Nephron progenitor cell (in vitro differentiated cells): Measurements from ENCODE around the gene SMAD4.
A peak's percentile ranks its signal among the peaks of the same experiment; 100 is the strongest.

Source experiments
- DNase-seq: peaks from one replicate; pipeline ENCODE4 v3.0.0; 2021
- H3K27ac Mint-ChIP-seq: 2 replicates; pipeline ENCODE4 v1.8.0; 2021; ENCODE audit warnings: mild to moderate bottlenecking, moderate library complexity, mixed read lengths
- H3K27me3 Mint-ChIP-seq: 2 replicates; pipeline ENCODE4 v1.8.0; 2021; ENCODE audit warnings: mild to moderate bottlenecking, low read depth, mixed read lengths; ENCODE audit not compliant: poor library complexity
- H3K36me3 Mint-ChIP-seq: 2 replicates; pipeline ENCODE4 v1.8.0; 2021; ENCODE audit warnings: low read depth, mixed read lengths
- H3K4me1 Mint-ChIP-seq: 2 replicates; pipeline ENCODE4 v1.8.0; 2021; ENCODE audit warnings: mixed read lengths
- H3K4me3 Mint-ChIP-seq: 2 replicates; pipeline ENCODE4 v1.8.0; 2021; ENCODE audit warnings: mild to moderate bottlenecking, moderate library complexity, mixed read lengths
- H3K9me3 Mint-ChIP-seq: 2 replicates; pipeline ENCODE4 v1.8.0; 2021; ENCODE audit warnings: mild to moderate bottlenecking, moderate library complexity, mixed read lengths
- TF ChIP-seq, protein P1 (sequence below): fragments of 200-600 bp; sonication (generic); IDR thresholded peaks from 2 replicates; pipeline ENCODE4 v1.5.0; 2021; ENCODE audit warnings: antibody characterized with exemption

Gene SMAD4

DNA sequence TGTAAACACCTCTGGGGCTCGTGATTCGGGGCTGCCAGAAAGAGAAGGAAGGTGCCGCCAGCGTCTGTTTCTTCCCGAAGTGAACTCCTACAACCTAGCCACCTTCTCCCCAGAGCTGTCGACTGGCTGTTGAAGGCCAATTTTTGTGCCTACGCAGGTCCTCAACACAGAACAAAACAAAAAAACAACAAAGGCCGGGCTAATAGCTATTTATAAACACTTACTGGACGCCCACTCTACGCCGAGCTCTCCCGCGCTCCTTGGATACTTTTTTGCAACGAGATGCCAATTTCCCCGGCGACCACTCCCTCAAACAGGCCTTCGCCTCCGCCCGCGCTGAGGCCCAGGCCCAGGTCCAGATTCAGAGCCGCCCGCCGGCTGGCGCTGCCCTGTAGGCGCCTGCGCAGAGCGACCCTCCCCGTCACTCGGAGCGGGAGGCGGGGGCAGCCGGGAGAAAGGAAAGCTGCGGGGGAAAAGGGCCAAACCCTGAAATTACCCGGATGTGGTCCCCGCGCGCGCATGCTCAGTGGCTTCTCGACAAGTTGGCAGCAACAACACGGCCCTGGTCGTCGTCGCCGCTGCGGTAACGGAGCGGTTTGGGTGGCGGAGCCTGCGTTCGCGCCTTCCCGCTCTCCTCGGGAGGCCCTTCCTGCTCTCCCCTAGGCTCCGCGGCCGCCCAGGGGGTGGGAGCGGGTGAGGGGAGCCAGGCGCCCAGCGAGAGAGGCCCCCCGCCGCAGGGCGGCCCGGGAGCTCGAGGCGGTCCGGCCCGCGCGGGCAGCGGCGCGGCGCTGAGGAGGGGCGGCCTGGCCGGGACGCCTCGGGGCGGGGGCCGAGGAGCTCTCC, at the start of gene SMAD4:
TSS of gene SMAD4 (plus strand) at position 520 of the 843 bp plus-strand sequence. CDS start 16,834 bp downstream, outside the sequence.
- H3K36me3 Mint-ChIP-seq = peaks cover 23% of the 10 kb centered on the region
- TF ChIP-seq, protein P1, sequence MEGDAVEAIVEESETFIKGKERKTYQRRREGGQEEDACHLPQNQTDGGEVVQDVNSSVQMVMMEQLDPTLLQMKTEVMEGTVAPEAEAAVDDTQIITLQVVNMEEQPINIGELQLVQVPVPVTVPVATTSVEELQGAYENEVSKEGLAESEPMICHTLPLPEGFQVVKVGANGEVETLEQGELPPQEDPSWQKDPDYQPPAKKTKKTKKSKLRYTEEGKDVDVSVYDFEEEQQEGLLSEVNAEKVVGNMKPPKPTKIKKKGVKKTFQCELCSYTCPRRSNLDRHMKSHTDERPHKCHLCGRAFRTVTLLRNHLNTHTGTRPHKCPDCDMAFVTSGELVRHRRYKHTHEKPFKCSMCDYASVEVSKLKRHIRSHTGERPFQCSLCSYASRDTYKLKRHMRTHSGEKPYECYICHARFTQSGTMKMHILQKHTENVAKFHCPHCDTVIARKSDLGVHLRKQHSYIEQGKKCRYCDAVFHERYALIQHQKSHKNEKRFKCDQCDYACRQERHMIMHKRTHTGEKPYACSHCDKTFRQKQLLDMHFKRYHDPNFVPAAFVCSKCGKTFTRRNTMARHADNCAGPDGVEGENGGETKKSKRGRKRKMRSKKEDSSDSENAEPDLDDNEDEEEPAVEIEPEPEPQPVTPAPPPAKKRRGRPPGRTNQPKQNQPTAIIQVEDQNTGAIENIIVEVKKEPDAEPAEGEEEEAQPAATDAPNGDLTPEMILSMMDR = no peak
- peak within 1 kb of the TSS; percentile 96 for H3K4me3 Mint-ChIP-seq
- H3K9me3 Mint-ChIP-seq = no peaks in the 10 kb centered on the region
- peak within 1 kb of the TSS; percentile 99 for H3K27ac Mint-ChIP-seq
- H3K4me1 Mint-ChIP-seq = peaks cover 50% of the 10 kb centered on the region
- H3K27me3 Mint-ChIP-seq = peaks cover 7% of the 10 kb centered on the region
- peak; percentile 100 for DNase-seq

DNA sequence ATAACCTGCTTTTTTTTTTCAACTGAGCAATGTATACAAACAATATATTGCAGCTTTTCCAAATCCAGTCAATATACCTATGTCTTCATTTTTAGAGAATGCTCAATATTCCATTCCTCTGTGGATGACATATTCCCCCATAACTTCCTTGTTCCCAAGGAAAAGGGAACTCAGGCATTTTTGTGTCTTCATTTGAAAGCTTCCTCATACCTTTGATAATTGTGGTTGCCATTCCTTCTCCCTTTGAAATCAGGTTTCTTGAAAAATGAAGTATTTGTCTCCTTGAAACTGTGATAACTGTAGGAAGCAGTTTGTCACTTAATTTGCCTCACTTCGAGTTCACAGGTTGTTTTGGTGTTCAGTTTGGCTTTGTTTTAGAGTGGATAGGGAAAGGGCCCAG, 48.6 kb upstream of the SMAD4 start:
- Mint-ChIP-seq H3K27me3 (no peaks in the 10 kb centered on the region), H3K4me1 (no peaks in the 10 kb centered on the region), H3K27ac (no peak overlapping the region), H3K36me3 (peaks cover 74% of the 10 kb centered on the region), H3K4me3 (no peak overlapping the region), H3K9me3 (peaks cover 21% of the 10 kb centered on the region)
- no peak for DNase-seq
- TF ChIP-seq, protein P1 = no peak

DNA sequence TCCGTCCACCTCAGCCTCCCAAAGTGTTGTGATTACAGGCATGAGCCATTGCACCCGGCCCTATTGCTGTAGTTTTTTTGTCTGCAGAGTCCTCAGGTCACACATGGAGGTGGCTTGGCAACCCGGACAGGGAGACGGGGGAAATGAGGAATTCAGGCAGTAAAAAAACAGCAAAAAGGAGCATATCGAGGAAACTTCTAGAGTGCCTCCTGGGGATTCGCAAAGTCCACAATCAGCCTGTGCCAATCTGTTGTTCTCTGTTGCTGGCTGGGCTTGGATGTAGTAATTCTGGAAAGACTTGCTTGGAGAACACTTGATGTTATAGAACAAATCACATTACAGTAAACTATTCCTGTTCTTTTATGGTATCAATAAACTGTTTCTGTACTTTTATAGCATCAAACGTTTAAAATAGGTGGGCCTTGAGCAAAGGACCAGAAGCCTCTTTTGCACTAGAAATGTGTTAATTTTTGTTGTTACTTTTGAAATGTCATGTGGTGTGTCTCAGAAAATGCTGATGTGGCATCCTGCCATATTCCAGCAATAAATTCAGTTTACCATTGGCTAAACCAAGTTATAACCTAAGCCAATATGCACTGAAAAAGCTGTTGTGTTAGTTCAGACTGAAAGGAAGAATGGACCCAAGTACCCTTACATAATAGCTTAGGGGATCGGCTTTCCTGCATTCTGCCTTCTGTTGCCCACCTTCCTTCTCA, 47.8 kb upstream of the SMAD4 start:
- Mint-ChIP-seq H3K4me1 (no peaks in the 10 kb centered on the region), H3K27ac (no peak overlapping the region), H3K27me3 (no peaks in the 10 kb centered on the region), H3K9me3 (peaks cover 13% of the 10 kb centered on the region), H3K4me3 (no peak overlapping the region), H3K36me3 (peaks cover 70% of the 10 kb centered on the region)
- TF ChIP-seq, protein P1 = no peak
- DNase-seq = no peak

DNA sequence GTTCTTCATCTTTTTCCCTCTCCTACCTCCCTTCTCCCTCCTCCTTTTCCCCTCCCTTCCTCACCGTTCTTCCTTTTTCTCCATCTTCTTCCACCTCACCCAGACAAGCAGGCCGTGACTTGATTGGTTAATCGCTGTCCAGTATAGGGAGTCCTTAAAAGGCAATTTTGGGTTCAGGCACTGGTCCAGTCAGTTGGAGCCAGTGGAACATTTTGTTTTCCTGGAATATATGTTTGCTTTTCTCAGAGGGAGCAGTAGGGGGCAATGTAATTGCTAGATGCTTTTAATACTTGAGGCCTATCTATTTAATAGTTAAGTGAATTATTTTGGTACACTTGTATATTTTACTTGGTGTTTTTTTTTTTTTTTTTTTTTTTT, 47.2 kb upstream of the SMAD4 start:
- TF ChIP-seq, protein P1 = no peak
- no peak overlapping the region for H3K4me3 Mint-ChIP-seq
- no peak overlapping the region for H3K27ac Mint-ChIP-seq
- H3K27me3 Mint-ChIP-seq = no peaks in the 10 kb centered on the region
- H3K4me1 Mint-ChIP-seq = no peaks in the 10 kb centered on the region
- peaks cover 7% of the 10 kb centered on the region for H3K9me3 Mint-ChIP-seq
- no peak for DNase-seq
- H3K36me3 Mint-ChIP-seq = peaks cover 65% of the 10 kb centered on the region

DNA sequence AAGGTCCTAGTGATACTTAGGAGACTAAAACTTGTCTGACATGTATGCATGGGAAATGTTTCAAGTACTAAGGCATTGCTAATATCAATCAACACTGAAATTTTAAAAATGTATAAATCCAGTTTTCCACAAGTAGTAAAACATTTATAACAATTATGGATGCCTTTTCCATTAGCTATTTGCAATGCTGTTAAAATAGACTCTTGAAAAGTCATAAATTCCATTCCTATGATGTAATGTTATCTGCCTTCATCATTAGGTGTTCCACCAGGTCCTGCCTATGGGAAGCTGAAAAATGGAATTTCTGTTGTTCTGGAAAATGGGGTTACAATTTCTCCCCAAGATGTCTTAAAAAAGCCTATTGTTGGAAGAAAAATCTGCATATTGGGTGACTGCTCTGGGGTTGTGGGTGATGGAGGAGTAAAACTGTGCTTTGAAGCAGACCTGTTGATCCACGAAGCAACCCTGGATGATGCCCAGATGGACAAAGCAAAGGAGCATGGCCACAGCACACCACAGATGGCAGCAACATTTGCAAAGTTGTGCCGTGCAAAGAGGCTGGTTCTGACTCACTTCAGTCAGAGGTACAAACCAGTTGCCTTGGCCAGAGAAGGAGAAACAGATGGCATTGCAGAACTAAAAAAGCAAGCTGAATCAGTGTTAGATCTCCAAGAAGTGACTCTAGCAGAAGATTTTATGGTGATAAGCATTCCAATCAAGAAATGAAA, 43.5 kb upstream of the SMAD4 start:
- TF ChIP-seq, protein P1 = no peak
- no peak for DNase-seq
- Mint-ChIP-seq H3K9me3 (no peaks in the 10 kb centered on the region), H3K27me3 (no peaks in the 10 kb centered on the region), H3K4me3 (no peak overlapping the region), H3K4me1 (peaks cover 3% of the 10 kb centered on the region), H3K27ac (no peak overlapping the region), H3K36me3 (peaks cover 33% of the 10 kb centered on the region)
